GM23338 (cell line): ENCODE data around the gene NAALADL2. TPM values are rescaled to one million over a fixed set of nuclear protein-coding genes. Genes with fewer than 3 reads are reported as not detected.

ENCODE experiments used
- ATAC-seq: fragments of 200-7000 bp; cut with Tn5 transposase; 3 replicates; pipeline ENCODE4 v1.9.1; 2020
- DNase-seq: peaks from one replicate; pipeline ENCODE4 v3.0.0-alpha.2; 2015; ENCODE audit warnings: low spot score
- H2AFZ ChIP-seq: fragments of 200-600 bp; sonication (generic); 2 replicates; pipeline ENCODE4 v1.8.0; 2016; ENCODE audit warnings: antibody characterized with exemption, mild to moderate bottlenecking, moderate library complexity
- H3F3A ChIP-seq: fragments of 200-600 bp; sonication (generic); replicated peaks from 2 replicates; pipeline ENCODE4 v1.8.0; 2017; ENCODE audit warnings: antibody characterized with exemption, mixed run types, low read depth
- H3K27ac ChIP-seq: fragments of 200-600 bp; sonication (generic); 2 replicates; pipeline ENCODE4 v1.6.1; 2016; ENCODE audit warnings: low read depth
- H3K27me3 ChIP-seq: fragments of 200-600 bp; sonication (generic); 2 replicates; pipeline ENCODE4 v1.8.0; 2016; ENCODE audit warnings: mild to moderate bottlenecking, mixed run types, moderate library complexity; ENCODE audit not compliant: insufficient read depth
- H3K36me3 ChIP-seq: fragments of 200-600 bp; sonication (generic); 2 replicates; pipeline ENCODE4 v1.8.0; 2016; ENCODE audit warnings: mild to moderate bottlenecking; ENCODE audit not compliant: insufficient read depth
- H3K4me1 ChIP-seq: fragments of 200-600 bp; sonication (generic); 2 replicates; pipeline ENCODE4 v1.8.0; 2016; ENCODE audit warnings: mild to moderate bottlenecking, moderate library complexity; ENCODE audit not compliant: insufficient read depth
- H3K4me2 ChIP-seq: fragments of 200-600 bp; sonication (generic); 2 replicates; pipeline ENCODE4 v1.7.1; 2017; ENCODE audit warnings: mixed run types
- H3K4me3 ChIP-seq: fragments of 200-600 bp; sonication (generic); 2 replicates; pipeline ENCODE4 v1.6.1; 2016; ENCODE audit warnings: mixed run types
- H3K79me2 ChIP-seq: fragments of 200-600 bp; sonication (generic); replicated peaks from 2 replicates; pipeline ENCODE4 v1.8.0; 2017; ENCODE audit warnings: mild to moderate bottlenecking; ENCODE audit not compliant: insufficient read depth
- H3K9me2 ChIP-seq: fragments of 200-600 bp; sonication (generic); 2 replicates; pipeline ENCODE4 v1.8.0; 2017; ENCODE audit not compliant: insufficient read depth
- H4K20me1 ChIP-seq: fragments of 200-600 bp; sonication (generic); replicated peaks from 2 replicates; pipeline ENCODE4 v1.8.0; 2017; ENCODE audit warnings: mild to moderate bottlenecking; ENCODE audit not compliant: insufficient read depth
- H3K27ac Mint-ChIP-seq: 2 replicates; pipeline ENCODE4 v1.8.0; 2020; ENCODE audit warnings: inconsistent platforms, mild to moderate bottlenecking, moderate library complexity, mixed read lengths
- H3K27me3 Mint-ChIP-seq: 3 replicates; pipeline ENCODE4 v1.8.0; 2022; ENCODE audit warnings: low read depth, mild to moderate bottlenecking, moderate library complexity, mixed read lengths, inconsistent platforms; ENCODE audit not compliant: insufficient read depth, poor library complexity
- H3K36me3 Mint-ChIP-seq: 3 replicates; pipeline ENCODE4 v1.8.0; 2021; ENCODE audit warnings: low read depth, mild to moderate bottlenecking, inconsistent platforms, moderate library complexity, mixed read lengths
- H3K4me1 Mint-ChIP-seq: 3 replicates; pipeline ENCODE4 v1.8.0; 2020; ENCODE audit warnings: mild to moderate bottlenecking, inconsistent platforms, mixed read lengths
- H3K4me3 Mint-ChIP-seq: 3 replicates; pipeline ENCODE4 v1.8.0; 2021; ENCODE audit warnings: moderate library complexity, mild to moderate bottlenecking, inconsistent platforms, mixed read lengths
- H3K9me3 Mint-ChIP-seq: 3 replicates; pipeline ENCODE4 v1.8.0; 2020; ENCODE audit warnings: moderate library complexity, mild to moderate bottlenecking, inconsistent platforms, mixed read lengths
- CREB1 ChIP-seq: fragments of 250-450 bp; sonication (Bioruptor Pico); IDR thresholded peaks from 2 replicates; pipeline ENCODE4 v1.5.0; 2020; ENCODE audit warnings: low read depth, mild to moderate bottlenecking, moderate library complexity
- CTCF ChIP-seq, 2 experiments: fragments of 200-600 bp in 1 of 2; sonication (generic) in 1 of 2; conservative IDR thresholded peaks; 2 replicates each; pipeline versions ENCODE4 v1.5.1 to v1.6.1; 2016 to 2017; ENCODE audit warnings: antibody characterized with exemption in 2 of 2, low read depth in 2 of 2, mild to moderate bottlenecking in 2 of 2, moderate library complexity in 1 of 2
- EZH2 ChIP-seq: fragments of 200-600 bp; sonication (generic); IDR thresholded peaks from one replicate; pipeline ENCODE4 v1.8.0; 2017; ENCODE audit warnings: antibody characterized with exemption, mild to moderate bottlenecking, low read depth; ENCODE audit not compliant: unreplicated experiment
- EZH2phosphoT487 ChIP-seq: fragments of 200-600 bp; sonication (generic); IDR thresholded peaks from one replicate; pipeline ENCODE4 v1.8.1; 2018; ENCODE audit warnings: antibody characterized with exemption; ENCODE audit not compliant: unreplicated experiment
- JUNB ChIP-seq: IDR thresholded peaks from one replicate; pipeline ENCODE4 v1.6.1; 2016; ENCODE audit warnings: antibody characterized with exemption; ENCODE audit not compliant: unreplicated experiment
- NANOG ChIP-seq: IDR thresholded peaks from 2 replicates; pipeline ENCODE4 v1.6.1; 2016; ENCODE audit warnings: antibody characterized with exemption, borderline replicate concordance
- POLR2AphosphoS5 ChIP-seq: IDR thresholded peaks from 2 replicates; pipeline ENCODE4 v1.6.1; 2016; ENCODE audit warnings: antibody characterized with exemption, low read depth
- STAT1 ChIP-seq: IDR thresholded peaks from one replicate; pipeline ENCODE4 v1.6.1; 2016; ENCODE audit warnings: antibody characterized with exemption; ENCODE audit not compliant: unreplicated experiment
- ZNF114 ChIP-seq: fragments of 250-450 bp; sonication (Bioruptor Pico); IDR thresholded peaks from 2 replicates; pipeline ENCODE4 v1.5.0; 2020; ENCODE audit warnings: mild to moderate bottlenecking, moderate library complexity
- polyA plus RNA-seq: library from polyadenylated mRNA; unstranded; fragments of >200 nt; fragmentation: Nextera tagmentation; extraction: Ambion mirVana; gene quantifications from 2 replicates; pipeline ENCODE4 v1.2.1, GENCODE V29; 2016
- total RNA-seq: library from RNA; depleted of rRNA; stranded (reverse); fragments of >200 nt; shearing (Covaris generic); gene quantifications from 2 replicates; pipeline ENCODE4 v1.2.3, GENCODE V29; 2014
- TF ChIP-seq, protein P1 (sequence below): fragments of 250-450 bp; sonication (Bioruptor Pico); IDR thresholded peaks from 2 replicates; pipeline ENCODE4 v1.5.0; 2020; ENCODE audit warnings: mild to moderate bottlenecking, moderate library complexity
- TF ChIP-seq, protein P2 (sequence below): IDR thresholded peaks from one replicate; pipeline ENCODE4 v1.6.1; 2018; ENCODE audit warnings: antibody characterized with exemption; ENCODE audit not compliant: unreplicated experiment

The NAALADL2 gene
- total and polyA plus RNA-seq, 2 experiments from 2014 or later = 1.6 to 2.6 TPM

- no peaks in the 10 kb centered on the region for H3K36me3 ChIP-seq
- H3K4me3 Mint-ChIP-seq = no peak overlapping the region
- no peaks in the 10 kb centered on the region for H3K4me1 ChIP-seq
- H3K4me2 ChIP-seq = no peak overlapping the region
- no peaks in the 10 kb centered on the region for H3F3A ChIP-seq
- H3K36me3 Mint-ChIP-seq = no peaks in the 10 kb centered on the region
- no peaks in the 10 kb centered on the region for H3K4me1 Mint-ChIP-seq
- no peak overlapping the region for H3K27ac ChIP-seq
- DNase-seq (no peak), ATAC-seq (no peak)
- H3K27ac Mint-ChIP-seq = no peak overlapping the region
- H2AFZ ChIP-seq = no peak overlapping the region
- no peaks in the 10 kb centered on the region for H3K79me2 ChIP-seq
- H3K27me3 ChIP-seq = no peaks in the 10 kb centered on the region
- no peaks in the 10 kb centered on the region for H3K27me3 Mint-ChIP-seq
- H4K20me1 ChIP-seq = no peaks in the 10 kb centered on the region
- H3K4me3 ChIP-seq = no peak overlapping the region
- H3K9me3 Mint-ChIP-seq = no peaks in the 10 kb centered on the region
- H3K9me2 ChIP-seq = no peaks in the 10 kb centered on the region
- TF ChIP-seq CTCF (conservative IDR thresholded peaks at IDR 0.05; ENCODE audit: low read depth in 2 of 2) = no peak
- TF ChIP-seq CREB1 = no peak
- TF ChIP-seq JUNB = no peak
- no peak for TF ChIP-seq EZH2phosphoT487
- TF ChIP-seq, protein P1, sequence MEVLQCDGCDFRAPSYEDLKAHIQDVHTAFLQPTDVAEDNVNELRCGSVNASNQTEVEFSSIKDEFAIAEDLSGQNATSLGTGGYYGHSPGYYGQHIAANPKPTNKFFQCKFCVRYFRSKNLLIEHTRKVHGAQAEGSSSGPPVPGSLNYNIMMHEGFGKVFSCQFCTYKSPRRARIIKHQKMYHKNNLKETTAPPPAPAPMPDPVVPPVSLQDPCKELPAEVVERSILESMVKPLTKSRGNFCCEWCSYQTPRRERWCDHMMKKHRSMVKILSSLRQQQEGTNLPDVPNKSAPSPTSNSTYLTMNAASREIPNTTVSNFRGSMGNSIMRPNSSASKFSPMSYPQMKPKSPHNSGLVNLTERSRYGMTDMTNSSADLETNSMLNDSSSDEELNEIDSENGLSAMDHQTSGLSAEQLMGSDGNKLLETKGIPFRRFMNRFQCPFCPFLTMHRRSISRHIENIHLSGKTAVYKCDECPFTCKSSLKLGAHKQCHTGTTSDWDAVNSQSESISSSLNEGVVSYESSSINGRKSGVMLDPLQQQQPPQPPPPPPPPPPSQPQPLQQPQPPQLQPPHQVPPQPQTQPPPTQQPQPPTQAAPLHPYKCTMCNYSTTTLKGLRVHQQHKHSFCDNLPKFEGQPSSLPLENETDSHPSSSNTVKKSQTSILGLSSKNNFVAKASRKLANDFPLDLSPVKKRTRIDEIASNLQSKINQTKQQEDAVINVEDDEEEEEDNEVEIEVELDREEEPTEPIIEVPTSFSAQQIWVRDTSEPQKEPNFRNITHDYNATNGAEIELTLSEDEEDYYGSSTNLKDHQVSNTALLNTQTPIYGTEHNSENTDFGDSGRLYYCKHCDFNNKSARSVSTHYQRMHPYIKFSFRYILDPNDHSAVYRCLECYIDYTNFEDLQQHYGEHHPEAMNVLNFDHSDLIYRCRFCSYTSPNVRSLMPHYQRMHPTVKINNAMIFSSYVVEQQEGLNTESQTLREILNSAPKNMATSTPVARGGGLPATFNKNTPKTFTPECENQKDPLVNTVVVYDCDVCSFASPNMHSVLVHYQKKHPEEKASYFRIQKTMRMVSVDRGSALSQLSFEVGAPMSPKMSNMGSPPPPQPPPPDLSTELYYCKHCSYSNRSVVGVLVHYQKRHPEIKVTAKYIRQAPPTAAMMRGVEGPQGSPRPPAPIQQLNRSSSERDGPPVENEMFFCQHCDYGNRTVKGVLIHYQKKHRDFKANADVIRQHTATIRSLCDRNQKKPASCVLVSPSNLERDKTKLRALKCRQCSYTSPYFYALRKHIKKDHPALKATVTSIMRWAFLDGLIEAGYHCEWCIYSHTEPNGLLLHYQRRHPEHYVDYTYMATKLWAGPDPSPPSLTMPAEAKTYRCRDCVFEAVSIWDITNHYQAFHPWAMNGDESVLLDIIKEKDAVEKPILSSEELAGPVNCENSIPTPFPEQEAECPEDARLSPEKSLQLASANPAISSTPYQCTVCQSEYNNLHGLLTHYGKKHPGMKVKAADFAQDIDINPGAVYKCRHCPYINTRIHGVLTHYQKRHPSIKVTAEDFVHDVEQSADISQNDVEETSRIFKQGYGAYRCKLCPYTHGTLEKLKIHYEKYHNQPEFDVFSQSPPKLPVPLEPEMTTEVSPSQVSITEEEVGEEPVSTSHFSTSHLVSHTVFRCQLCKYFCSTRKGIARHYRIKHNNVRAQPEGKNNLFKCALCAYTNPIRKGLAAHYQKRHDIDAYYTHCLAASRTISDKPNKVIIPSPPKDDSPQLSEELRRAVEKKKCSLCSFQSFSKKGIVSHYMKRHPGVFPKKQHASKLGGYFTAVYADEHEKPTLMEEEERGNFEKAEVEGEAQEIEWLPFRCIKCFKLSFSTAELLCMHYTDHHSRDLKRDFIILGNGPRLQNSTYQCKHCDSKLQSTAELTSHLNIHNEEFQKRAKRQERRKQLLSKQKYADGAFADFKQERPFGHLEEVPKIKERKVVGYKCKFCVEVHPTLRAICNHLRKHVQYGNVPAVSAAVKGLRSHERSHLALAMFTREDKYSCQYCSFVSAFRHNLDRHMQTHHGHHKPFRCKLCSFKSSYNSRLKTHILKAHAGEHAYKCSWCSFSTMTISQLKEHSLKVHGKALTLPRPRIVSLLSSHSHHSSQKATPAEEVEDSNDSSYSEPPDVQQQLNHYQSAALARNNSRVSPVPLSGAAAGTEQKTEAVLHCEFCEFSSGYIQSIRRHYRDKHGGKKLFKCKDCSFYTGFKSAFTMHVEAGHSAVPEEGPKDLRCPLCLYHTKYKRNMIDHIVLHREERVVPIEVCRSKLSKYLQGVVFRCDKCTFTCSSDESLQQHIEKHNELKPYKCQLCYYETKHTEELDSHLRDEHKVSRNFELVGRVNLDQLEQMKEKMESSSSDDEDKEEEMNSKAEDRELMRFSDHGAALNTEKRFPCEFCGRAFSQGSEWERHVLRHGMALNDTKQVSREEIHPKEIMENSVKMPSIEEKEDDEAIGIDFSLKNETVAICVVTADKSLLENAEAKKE (CRISPR knock-in tag) = no peak
- TF ChIP-seq, protein P2, sequence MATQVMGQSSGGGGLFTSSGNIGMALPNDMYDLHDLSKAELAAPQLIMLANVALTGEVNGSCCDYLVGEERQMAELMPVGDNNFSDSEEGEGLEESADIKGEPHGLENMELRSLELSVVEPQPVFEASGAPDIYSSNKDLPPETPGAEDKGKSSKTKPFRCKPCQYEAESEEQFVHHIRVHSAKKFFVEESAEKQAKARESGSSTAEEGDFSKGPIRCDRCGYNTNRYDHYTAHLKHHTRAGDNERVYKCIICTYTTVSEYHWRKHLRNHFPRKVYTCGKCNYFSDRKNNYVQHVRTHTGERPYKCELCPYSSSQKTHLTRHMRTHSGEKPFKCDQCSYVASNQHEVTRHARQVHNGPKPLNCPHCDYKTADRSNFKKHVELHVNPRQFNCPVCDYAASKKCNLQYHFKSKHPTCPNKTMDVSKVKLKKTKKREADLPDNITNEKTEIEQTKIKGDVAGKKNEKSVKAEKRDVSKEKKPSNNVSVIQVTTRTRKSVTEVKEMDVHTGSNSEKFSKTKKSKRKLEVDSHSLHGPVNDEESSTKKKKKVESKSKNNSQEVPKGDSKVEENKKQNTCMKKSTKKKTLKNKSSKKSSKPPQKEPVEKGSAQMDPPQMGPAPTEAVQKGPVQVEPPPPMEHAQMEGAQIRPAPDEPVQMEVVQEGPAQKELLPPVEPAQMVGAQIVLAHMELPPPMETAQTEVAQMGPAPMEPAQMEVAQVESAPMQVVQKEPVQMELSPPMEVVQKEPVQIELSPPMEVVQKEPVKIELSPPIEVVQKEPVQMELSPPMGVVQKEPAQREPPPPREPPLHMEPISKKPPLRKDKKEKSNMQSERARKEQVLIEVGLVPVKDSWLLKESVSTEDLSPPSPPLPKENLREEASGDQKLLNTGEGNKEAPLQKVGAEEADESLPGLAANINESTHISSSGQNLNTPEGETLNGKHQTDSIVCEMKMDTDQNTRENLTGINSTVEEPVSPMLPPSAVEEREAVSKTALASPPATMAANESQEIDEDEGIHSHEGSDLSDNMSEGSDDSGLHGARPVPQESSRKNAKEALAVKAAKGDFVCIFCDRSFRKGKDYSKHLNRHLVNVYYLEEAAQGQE = no peak
- TF ChIP-seq NANOG = no peak
- no peak for TF ChIP-seq POLR2AphosphoS5
- TF ChIP-seq EZH2 = no peak
- TF ChIP-seq STAT1 = no peak
- TF ChIP-seq ZNF114 (CRISPR knock-in tag) = no peak
Observed at GRCh38 chr3:175346573-175347356, 487.6 kb downstream of the NAALADL2 start.
